H9 (cell line): Measurements from ENCODE around the gene SMAD3. TPM values are rescaled to one million over a fixed set of nuclear protein-coding genes. Genes with fewer than 3 reads are reported as not detected.
A peak's percentile ranks its signal among the peaks of the same experiment; 100 is the strongest.

Experiments
- DNase-seq: peaks from one replicate; pipeline ENCODE4 v3.0.0-alpha.2; 2017
- H2AFZ ChIP-seq: one replicate; pipeline ENCODE4 v1.6.1; 2013; ENCODE audit warnings: mild to moderate bottlenecking, low read length, control low read depth, moderate library complexity
- H2AK5ac ChIP-seq: 2 replicates; pipeline ENCODE4 v1.6.1; 2013; ENCODE audit warnings: low read length, control low read depth, mixed read lengths; ENCODE audit not compliant: insufficient read length
- H2BK120ac ChIP-seq: one replicate; pipeline ENCODE4 v1.6.1; 2013; ENCODE audit warnings: low read depth, mild to moderate bottlenecking, low read length, control low read depth, inconsistent platforms; ENCODE audit not compliant: poor library complexity, severe bottlenecking
- H2BK12ac ChIP-seq: 2 replicates; pipeline ENCODE4 v1.6.1; 2013; ENCODE audit warnings: low read length, control low read depth, mixed read lengths, low read depth; ENCODE audit not compliant: insufficient read length
- H2BK15ac ChIP-seq: 2 replicates; pipeline ENCODE4 v1.6.1; 2013; ENCODE audit warnings: low read depth, low read length, control low read depth
- H2BK20ac ChIP-seq: one replicate; pipeline ENCODE4 v1.6.1; 2013; ENCODE audit warnings: low read depth, mild to moderate bottlenecking, low read length, control low read depth, inconsistent platforms; ENCODE audit not compliant: poor library complexity, severe bottlenecking
- H2BK5ac ChIP-seq: 2 replicates; pipeline ENCODE4 v1.6.1; 2013; ENCODE audit warnings: low read length, control low read depth, mixed read lengths; ENCODE audit not compliant: insufficient read length
- H3K14ac ChIP-seq: 2 replicates; pipeline ENCODE4 v1.6.1; 2013; ENCODE audit warnings: low read length, control low read depth; ENCODE audit not compliant: insufficient read depth
- H3K18ac ChIP-seq: 2 replicates; pipeline ENCODE4 v1.6.1; 2013; ENCODE audit warnings: low read depth, mild to moderate bottlenecking, mixed read lengths, low read length, control low read depth; ENCODE audit not compliant: insufficient read length
- H3K23ac ChIP-seq: 2 replicates; pipeline ENCODE4 v1.6.1; 2013; ENCODE audit warnings: low read length, control low read depth, mixed read lengths, low read depth; ENCODE audit not compliant: insufficient read length
- H3K23me2 ChIP-seq: 2 replicates; pipeline ENCODE4 v1.6.1; 2013; ENCODE audit warnings: low read depth, mild to moderate bottlenecking, mixed read lengths, low read length, control low read depth; ENCODE audit not compliant: insufficient read length, poor library complexity, severe bottlenecking
- H3K27ac ChIP-seq: 2 replicates; pipeline ENCODE4 v1.5.1; 2013; ENCODE audit warnings: low read length, control low read depth, mixed read lengths, low read depth; ENCODE audit not compliant: insufficient read length
- H3K27me3 ChIP-seq: 2 replicates; pipeline ENCODE4 v1.6.1; 2013; ENCODE audit warnings: low read length, control low read depth, inconsistent platforms; ENCODE audit not compliant: insufficient read depth
- H3K4ac ChIP-seq: 2 replicates; pipeline ENCODE4 v1.6.1; 2013; ENCODE audit warnings: low read depth, mild to moderate bottlenecking, control low read depth, inconsistent platforms, low read length, moderate library complexity
- H3K4me1 ChIP-seq: 2 replicates; pipeline ENCODE4 v1.6.1; 2013; ENCODE audit warnings: low read length, control low read depth, inconsistent platforms; ENCODE audit not compliant: insufficient read depth
- H3K4me2 ChIP-seq: 2 replicates; pipeline ENCODE4 v1.6.1; 2013; ENCODE audit warnings: low read length, control low read depth, mixed read lengths; ENCODE audit not compliant: insufficient read length, insufficient read depth
- H3K56ac ChIP-seq: 2 replicates; pipeline ENCODE4 v1.6.1; 2013; ENCODE audit warnings: low read depth, mild to moderate bottlenecking, mixed read lengths, low read length, control low read depth; ENCODE audit not compliant: insufficient read length
- H3K79me1 ChIP-seq: 2 replicates; pipeline ENCODE4 v1.6.1; 2013; ENCODE audit warnings: low read depth, mild to moderate bottlenecking, moderate library complexity, low read length, control low read depth, inconsistent platforms; ENCODE audit not compliant: insufficient read depth, poor library complexity, severe bottlenecking
- H3K79me2 ChIP-seq: 2 replicates; pipeline ENCODE4 v1.6.1; 2013; ENCODE audit warnings: low read length, control low read depth, inconsistent platforms; ENCODE audit not compliant: insufficient read depth
- H3K9ac ChIP-seq: 2 replicates; pipeline ENCODE4 v1.6.1; 2013; ENCODE audit warnings: low read length, control low read depth, mixed read lengths; ENCODE audit not compliant: insufficient read length; ENCODE audit errors: extremely low read depth
- H3K9me3 ChIP-seq: one replicate; pipeline ENCODE4 v1.6.1; 2013; ENCODE audit warnings: low read depth, low read length, inconsistent platforms; ENCODE audit not compliant: control insufficient read depth
- H3T11ph ChIP-seq: one replicate; pipeline ENCODE4 v1.6.1; 2013; ENCODE audit warnings: mild to moderate bottlenecking, low read length, control low read depth, inconsistent platforms
- H4K20me1 ChIP-seq: one replicate; pipeline ENCODE4 v1.6.1; 2013; ENCODE audit not compliant: control insufficient read depth, insufficient read length, insufficient read depth
- H4K5ac ChIP-seq: 2 replicates; pipeline ENCODE4 v1.6.1; 2013; ENCODE audit warnings: low read depth, mild to moderate bottlenecking, mixed read lengths, low read length, control low read depth; ENCODE audit not compliant: insufficient read length
- H4K8ac ChIP-seq: replicated peaks from 2 replicates; pipeline ENCODE4 v1.6.1; 2013; ENCODE audit warnings: low read length, control low read depth, mixed read lengths, low read depth; ENCODE audit not compliant: insufficient read length
- H4K91ac ChIP-seq: 2 replicates; pipeline ENCODE4 v1.6.1; 2013; ENCODE audit warnings: low read depth, mild to moderate bottlenecking, moderate library complexity, mixed read lengths, low read length, control low read depth; ENCODE audit not compliant: insufficient read length
- H3K27ac Mint-ChIP-seq, 3 experiments: 2 replicates in 2 of 3; 3 replicates in 1 of 3; pipeline ENCODE4 v1.8.0; 2020 to 2021; ENCODE audit warnings: mixed read lengths in 3 of 3, mild to moderate bottlenecking in 1 of 3, moderate library complexity in 1 of 3
- H3K27me3 Mint-ChIP-seq: 2 replicates; pipeline ENCODE4 v1.8.0; 2021; ENCODE audit warnings: low read depth, mild to moderate bottlenecking, moderate library complexity, mixed read lengths
- H3K36me3 Mint-ChIP-seq, 3 experiments: 2 replicates in 2 of 3; 3 replicates in 1 of 3; pipeline ENCODE4 v1.8.0; 2020 to 2021; ENCODE audit warnings: low read depth in 3 of 3, mixed read lengths in 3 of 3; ENCODE audit not compliant: insufficient read depth in 1 of 3
- H3K4me1 Mint-ChIP-seq, 2 experiments: 2 replicates each; pipeline ENCODE4 v1.8.0; 2020; ENCODE audit warnings: mixed read lengths in 2 of 2
- H3K4me3 Mint-ChIP-seq, 2 experiments: 2 replicates in 1 of 2; 3 replicates in 1 of 2; pipeline ENCODE4 v1.8.0; 2020 to 2021; ENCODE audit warnings: mild to moderate bottlenecking in 2 of 2, mixed read lengths in 2 of 2, moderate library complexity in 1 of 2
- H3K9me3 Mint-ChIP-seq, 2 experiments: 2 replicates in 1 of 2; 3 replicates in 1 of 2; pipeline ENCODE4 v1.8.0; 2020; ENCODE audit warnings: mild to moderate bottlenecking in 2 of 2, mixed read lengths in 2 of 2, moderate library complexity in 1 of 2
- WGBS: extraction: QIAGEN DNeasy Blood & Tissue Kit; methylation state at CpG from one replicate; pipeline ENCODE4 v1.1.7; 2013; ENCODE audit warnings: missing lambda C conversion rate, low lambda C conversion rate, mixed read lengths; ENCODE audit not compliant: insufficient read length; ENCODE audit errors: extremely low coverage; 5-methylcytosine and 5-hydroxymethylcytosine counted together
- total RNA-seq: library from RNA; stranded (reverse); gene quantifications from 2 replicates; pipeline ENCODE4 v1.2.1, GENCODE V29; 2021
- TF ChIP-seq, protein P1 (sequence below): fragments of 200-600 bp; sonication (generic); conservative IDR thresholded peaks from 3 replicates; pipeline ENCODE4 v1.8.0; 2021; ENCODE audit warnings: antibody characterized with exemption, mild to moderate bottlenecking

Gene SMAD3
- total RNA-seq, 1 experiment from 2014 or later = 26.7 TPM

DNA sequence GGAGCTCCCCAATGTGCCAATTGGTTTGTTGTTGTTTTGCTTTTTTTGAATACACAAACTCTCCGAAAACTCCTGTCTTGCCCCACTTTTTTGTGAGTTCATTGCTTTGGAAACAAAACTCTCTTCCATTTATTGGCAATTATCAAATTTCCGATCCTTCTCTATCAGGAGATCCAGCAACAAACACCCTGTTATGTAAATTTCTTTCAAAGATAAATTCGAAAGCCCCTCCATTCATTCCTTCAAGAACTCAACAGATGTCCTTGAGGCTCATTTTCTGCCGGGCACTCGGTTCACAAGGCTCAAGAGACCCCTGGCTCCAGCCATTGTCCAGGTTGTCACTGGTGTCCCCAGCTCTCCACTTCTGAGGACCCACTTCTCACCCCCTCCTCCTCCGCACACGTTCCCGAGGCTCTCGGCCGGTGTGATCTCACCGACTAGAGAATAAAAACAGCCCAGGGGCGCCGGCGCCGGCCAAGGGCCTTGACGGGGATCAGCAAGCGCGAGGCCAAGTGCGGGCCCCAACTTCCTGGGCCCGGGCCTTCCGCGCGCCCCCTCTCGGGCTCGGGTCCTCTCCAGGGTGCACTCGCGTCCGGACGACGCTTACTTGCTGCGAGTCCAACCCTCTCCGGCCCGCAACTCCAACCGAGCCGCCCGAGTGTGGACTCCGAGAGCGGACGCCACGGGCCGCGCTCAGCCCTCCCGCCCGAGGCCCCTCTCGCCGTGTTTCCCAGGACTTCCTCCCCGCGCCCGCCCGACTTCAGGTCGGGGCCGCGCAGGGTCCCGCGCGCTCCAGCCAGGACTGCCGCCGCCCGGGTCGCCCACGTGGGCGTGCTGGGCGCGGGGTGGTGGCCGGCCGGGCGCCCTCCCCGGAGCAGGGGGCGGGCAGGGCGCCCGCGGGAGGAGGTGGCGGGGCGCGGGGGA lies 533 bp upstream of the SMAD3 start:
- no peak overlapping the region for H3K27ac ChIP-seq
- Mint-ChIP-seq H3K9me3 (no peaks in the 10 kb centered on the region; a peak in 1 of 5 replicates), H3K27me3 (peaks cover 50% of the 10 kb centered on the region), H3K4me3 (peak overlapping the region; percentile 63 to 73), H3K4me1 (peaks cover 44 to 45% of the 10 kb centered on the region in 2 experiments), H3K36me3 (peaks cover 0 to 5% (median 2%) of the 10 kb centered on the region in 3 experiments; a peak in 1 of 7 replicates), H3K27ac (peak overlapping the region; percentile 1 to 88 (median 18); a peak in 5 of 7 replicates)
- TF ChIP-seq, protein P1, sequence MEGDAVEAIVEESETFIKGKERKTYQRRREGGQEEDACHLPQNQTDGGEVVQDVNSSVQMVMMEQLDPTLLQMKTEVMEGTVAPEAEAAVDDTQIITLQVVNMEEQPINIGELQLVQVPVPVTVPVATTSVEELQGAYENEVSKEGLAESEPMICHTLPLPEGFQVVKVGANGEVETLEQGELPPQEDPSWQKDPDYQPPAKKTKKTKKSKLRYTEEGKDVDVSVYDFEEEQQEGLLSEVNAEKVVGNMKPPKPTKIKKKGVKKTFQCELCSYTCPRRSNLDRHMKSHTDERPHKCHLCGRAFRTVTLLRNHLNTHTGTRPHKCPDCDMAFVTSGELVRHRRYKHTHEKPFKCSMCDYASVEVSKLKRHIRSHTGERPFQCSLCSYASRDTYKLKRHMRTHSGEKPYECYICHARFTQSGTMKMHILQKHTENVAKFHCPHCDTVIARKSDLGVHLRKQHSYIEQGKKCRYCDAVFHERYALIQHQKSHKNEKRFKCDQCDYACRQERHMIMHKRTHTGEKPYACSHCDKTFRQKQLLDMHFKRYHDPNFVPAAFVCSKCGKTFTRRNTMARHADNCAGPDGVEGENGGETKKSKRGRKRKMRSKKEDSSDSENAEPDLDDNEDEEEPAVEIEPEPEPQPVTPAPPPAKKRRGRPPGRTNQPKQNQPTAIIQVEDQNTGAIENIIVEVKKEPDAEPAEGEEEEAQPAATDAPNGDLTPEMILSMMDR = peak; percentile 32; the same call in 1 of the 3 replicates
- peak overlapping the region; percentile 78 for H3K4me2 ChIP-seq
- no peak overlapping the region for H3K23ac ChIP-seq
- no peak overlapping the region for H3T11ph ChIP-seq
- peak; percentile 68 for DNase-seq
- no peak overlapping the region for H3K56ac ChIP-seq
- peak overlapping the region; percentile 79; the same call in 1 of the 2 replicates for H3K14ac ChIP-seq
- no peak overlapping the region; the same call in 1 of the 2 replicates for H3K4ac ChIP-seq
- H3K27me3 ChIP-seq = peaks cover 27% of the 10 kb centered on the region
- no peak overlapping the region for H2AFZ ChIP-seq
- no peaks in the 10 kb centered on the region for H3K79me1 ChIP-seq
- no peak overlapping the region for H4K8ac ChIP-seq
- H2BK20ac ChIP-seq = no peak overlapping the region
- WGBS = no CpG with 5 or more reads among the region's 75 CpGs
- H3K4me1 ChIP-seq = peaks cover 13% of the 10 kb centered on the region; the same call in 1 of the 2 replicates
- no peak overlapping the region for H4K5ac ChIP-seq
- H4K20me1 ChIP-seq = peaks cover 2% of the 10 kb centered on the region
- no peak overlapping the region for H2BK15ac ChIP-seq
- peaks cover 27% of the 10 kb centered on the region for H3K23me2 ChIP-seq
- H2BK120ac ChIP-seq = no peak overlapping the region
- no peak overlapping the region for H2BK12ac ChIP-seq
- H2BK5ac ChIP-seq = no peak overlapping the region
- H3K18ac ChIP-seq = peak overlapping the region; percentile 77
- no peak overlapping the region for H2AK5ac ChIP-seq
- peak overlapping the region; percentile 36 for H3K9ac ChIP-seq
- H3K79me2 ChIP-seq = no peaks in the 10 kb centered on the region
- no peaks in the 10 kb centered on the region for H3K9me3 ChIP-seq
- H4K91ac ChIP-seq = no peak overlapping the region
